Liver (tissue), 9 donors: ENCODE measurements around the gene RALGPS1. TPM values are rescaled to one million over a fixed set of nuclear protein-coding genes. Genes with fewer than 3 reads are reported as not detected.

ENCODE experiments used
- DNase-seq: peaks from one replicate; pipeline ENCODE4 v3.0.0-alpha.2; 2017; ENCODE audit warnings: low spot score
- H3K27ac ChIP-seq, 2 donors: one replicate each; pipeline ENCODE4 v1.7.0; 2013; ENCODE audit warnings: inconsistent platforms in 2 of 2, low read length in 2 of 2, control low read depth in 1 of 2, low read depth in 1 of 2, mild to moderate bottlenecking in 1 of 2
- H3K27me3 ChIP-seq, 4 donors: one replicate each; pipeline versions ENCODE4 v1.6.1 to v1.7.0; 2013; ENCODE audit warnings: low read length in 3 of 4, inconsistent platforms in 1 of 4, mild to moderate bottlenecking in 1 of 4, moderate library complexity in 1 of 4; ENCODE audit not compliant: control insufficient read depth in 4 of 4, insufficient read depth in 4 of 4
- H3K36me3 ChIP-seq, 4 donors: one replicate each; pipeline versions ENCODE4 v1.6.1 to v1.7.0; 2013; ENCODE audit warnings: low read length in 3 of 4, mild to moderate bottlenecking in 3 of 4, low read depth in 1 of 4, moderate library complexity in 1 of 4; ENCODE audit not compliant: control insufficient read depth in 4 of 4, insufficient read depth in 3 of 4
- H3K4me1 ChIP-seq, 4 donors: one replicate each; pipeline versions ENCODE4 v1.6.1 to v1.7.0; 2013; ENCODE audit warnings: low read length in 3 of 4, mild to moderate bottlenecking in 3 of 4, moderate library complexity in 1 of 4; ENCODE audit not compliant: control insufficient read depth in 4 of 4, insufficient read depth in 4 of 4
- H3K4me3 ChIP-seq, 3 donors: one replicate each; pipeline versions ENCODE4 v1.6.1 to v1.7.0; 2013; ENCODE audit warnings: low read length in 3 of 3, control low read depth in 1 of 3, low read depth in 1 of 3, mild to moderate bottlenecking in 1 of 3
- H3K9ac ChIP-seq, 2 donors: one replicate each; pipeline ENCODE4 v1.7.0; 2013; ENCODE audit warnings: low read length in 2 of 2, mild to moderate bottlenecking in 2 of 2, moderate library complexity in 2 of 2, control low read depth in 1 of 2, low read depth in 1 of 2
- H3K9me3 ChIP-seq, 4 donors: one replicate each; pipeline versions ENCODE4 v1.6.1 to v1.7.0; 2013; ENCODE audit warnings: low read length in 3 of 4; ENCODE audit not compliant: control insufficient read depth in 4 of 4
- CTCF ChIP-seq: fragments of 150-350 bp; IDR thresholded peaks from 2 replicates; pipeline ENCODE4 v1.5.1; 2017; ENCODE audit warnings: improper control_type of control experiment, low read depth, low read length; ENCODE audit not compliant: missing input control
- EGR1 ChIP-seq, 2 donors: IDR thresholded peaks; 2 replicates each; pipeline ENCODE4 v1.6.1; 2016 to 2018; ENCODE audit warnings: antibody characterized with exemption in 2 of 2, low read depth in 2 of 2
- FOXA1 ChIP-seq: IDR thresholded peaks from 2 replicates; pipeline ENCODE4 v1.6.1; 2016; ENCODE audit warnings: antibody characterized with exemption
- FOXA2 ChIP-seq: IDR thresholded peaks from 2 replicates; pipeline ENCODE4 v1.6.1; 2016; ENCODE audit warnings: antibody characterized with exemption
- GABPA ChIP-seq, 2 donors: IDR thresholded peaks in 1 of 2; conservative IDR thresholded peaks in 1 of 2; 2 replicates each; pipeline ENCODE4 v1.6.1; 2016; ENCODE audit warnings: antibody characterized with exemption in 2 of 2, mild to moderate bottlenecking in 1 of 2, moderate library complexity in 1 of 2
- HNF4A ChIP-seq, 2 donors: conservative IDR thresholded peaks; 2 replicates each; pipeline ENCODE4 v1.6.1; 2016; ENCODE audit warnings: antibody characterized with exemption in 2 of 2, mild to moderate bottlenecking in 2 of 2
- HNF4G ChIP-seq: IDR thresholded peaks from 2 replicates; pipeline ENCODE4 v1.6.1; 2016; ENCODE audit warnings: antibody characterized with exemption
- JUND ChIP-seq, 2 donors: IDR thresholded peaks; 2 replicates each; pipeline ENCODE4 v1.6.1; 2016; ENCODE audit warnings: antibody characterized with exemption in 2 of 2
- NR2F2 ChIP-seq: IDR thresholded peaks from 2 replicates; pipeline ENCODE4 v1.6.1; 2016; ENCODE audit warnings: antibody characterized with exemption
- RAD21 ChIP-seq, 2 donors: IDR thresholded peaks; 2 replicates each; pipeline ENCODE4 v1.6.1; 2016; ENCODE audit warnings: antibody characterized with exemption in 2 of 2, mild to moderate bottlenecking in 2 of 2
- RXRA ChIP-seq, 2 donors: IDR thresholded peaks; 2 replicates each; pipeline ENCODE4 v1.6.1; 2017 to 2018; ENCODE audit warnings: antibody characterized with exemption in 2 of 2, mild to moderate bottlenecking in 1 of 2
- SP1 ChIP-seq: IDR thresholded peaks from 2 replicates; pipeline ENCODE4 v1.6.1; 2018; ENCODE audit warnings: antibody characterized with exemption, mild to moderate bottlenecking
- TAF1 ChIP-seq: conservative IDR thresholded peaks from 2 replicates; pipeline ENCODE4 v1.6.1; 2016; ENCODE audit warnings: antibody characterized with exemption, mild to moderate bottlenecking
- YY1 ChIP-seq: IDR thresholded peaks from 2 replicates; pipeline ENCODE4 v1.6.1; 2016; ENCODE audit warnings: antibody characterized with exemption, mild to moderate bottlenecking
- WGBS: extraction: QIAGEN DNeasy Blood & Tissue Kit; methylation state at CpG from one replicate; pipeline ENCODE4 v1.1.7; 2013; 5-methylcytosine and 5-hydroxymethylcytosine counted together
- polyA plus RNA-seq, 2 donors: library from polyadenylated mRNA; stranded (reverse) in 1 of 2; unstranded in 1 of 2; fragments of 200-250 nt in 1 of 2; fragments of >200 nt in 1 of 2; fragmentation: Nextera tagmentation in 1 of 2; extraction: Ambion mirVana in 1 of 2; gene quantifications; one replicate each; pipeline versions ENCODE4 v1.2.1 to v1.2.3, GENCODE V29; 2013 to 2015
- total RNA-seq, 2 donors: library from RNA; depleted of rRNA; stranded (reverse); fragments of >200 nt; gene quantifications; one replicate each; pipeline ENCODE4 v1.2.3, GENCODE V29; 2014
- TF ChIP-seq, protein P1 (sequence below): IDR thresholded peaks from 2 replicates; pipeline ENCODE4 v1.6.1; 2016; ENCODE audit warnings: antibody characterized with exemption
- TF ChIP-seq, protein P2 (sequence below): IDR thresholded peaks from 2 replicates; pipeline ENCODE4 v1.6.1; 2016; ENCODE audit warnings: antibody characterized with exemption, mild to moderate bottlenecking
- TF ChIP-seq, protein P3 (sequence below): IDR thresholded peaks from 2 replicates; pipeline ENCODE4 v1.6.1; 2016; ENCODE audit warnings: antibody characterized with exemption
- TF ChIP-seq, protein P4 (sequence below): IDR thresholded peaks from 2 replicates; pipeline ENCODE4 v1.6.1; 2016; ENCODE audit warnings: antibody characterized with exemption
- donor health status: healthy.
- donor health status: healthy.
- donor health status: healthy.
- donor health status: healthy.
- donor health status: healthy.

The RALGPS1 gene
- total and polyA plus RNA-seq, 4 donors, result 1.4 to 2.7 (median 2.0) TPM

DNA sequence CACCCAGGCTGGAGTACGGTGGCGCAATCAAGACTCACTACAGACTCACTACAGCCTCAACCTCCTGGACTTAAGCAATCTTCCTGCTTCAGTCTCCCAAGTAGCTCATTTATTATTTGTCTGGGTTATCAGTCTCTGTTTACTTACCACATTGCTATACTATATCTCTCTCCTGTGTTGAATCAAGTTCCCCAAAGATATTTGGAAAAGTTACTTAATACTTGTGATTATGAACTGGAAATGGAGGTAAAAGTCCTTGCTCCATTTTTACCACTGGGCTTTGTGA lies 152.2 kb downstream of the RALGPS1 start:
- Histone ChIP-seq H3K4me3 (no peak overlapping the region), H3K27me3 (no peaks in the 10 kb centered on the region), H3K4me1 (no peaks in the 10 kb centered on the region), H3K27ac (no peak overlapping the region), H3K9me3 (no peaks in the 10 kb centered on the region), H3K36me3 (no peaks in the 10 kb centered on the region), H3K9ac (no peak overlapping the region)
- no peak for TF ChIP-seq HNF4A (conservative IDR thresholded peaks at IDR 0.05)
- TF ChIP-seq NR2F2, result no peak
- TF ChIP-seq TAF1, result no peak
- no peak for TF ChIP-seq FOXA2
- TF ChIP-seq, protein P1, sequence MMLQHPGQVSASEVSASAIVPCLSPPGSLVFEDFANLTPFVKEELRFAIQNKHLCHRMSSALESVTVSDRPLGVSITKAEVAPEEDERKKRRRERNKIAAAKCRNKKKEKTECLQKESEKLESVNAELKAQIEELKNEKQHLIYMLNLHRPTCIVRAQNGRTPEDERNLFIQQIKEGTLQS, result no peak
- no peak for TF ChIP-seq HNF4G
- TF ChIP-seq JUND (IDR thresholded peaks at IDR 0.05), result no peak
- no peak for TF ChIP-seq YY1
- TF ChIP-seq EGR1 (IDR thresholded peaks at IDR 0.05; ENCODE audit: low read depth in 2 of 2), result no peak
- no peak for TF ChIP-seq RXRA (IDR thresholded peaks at IDR 0.05)
- TF ChIP-seq CTCF, result no peak
- TF ChIP-seq SP1, result no peak
- TF ChIP-seq RAD21 (IDR thresholded peaks at IDR 0.05), result no peak
- TF ChIP-seq, protein P2, sequence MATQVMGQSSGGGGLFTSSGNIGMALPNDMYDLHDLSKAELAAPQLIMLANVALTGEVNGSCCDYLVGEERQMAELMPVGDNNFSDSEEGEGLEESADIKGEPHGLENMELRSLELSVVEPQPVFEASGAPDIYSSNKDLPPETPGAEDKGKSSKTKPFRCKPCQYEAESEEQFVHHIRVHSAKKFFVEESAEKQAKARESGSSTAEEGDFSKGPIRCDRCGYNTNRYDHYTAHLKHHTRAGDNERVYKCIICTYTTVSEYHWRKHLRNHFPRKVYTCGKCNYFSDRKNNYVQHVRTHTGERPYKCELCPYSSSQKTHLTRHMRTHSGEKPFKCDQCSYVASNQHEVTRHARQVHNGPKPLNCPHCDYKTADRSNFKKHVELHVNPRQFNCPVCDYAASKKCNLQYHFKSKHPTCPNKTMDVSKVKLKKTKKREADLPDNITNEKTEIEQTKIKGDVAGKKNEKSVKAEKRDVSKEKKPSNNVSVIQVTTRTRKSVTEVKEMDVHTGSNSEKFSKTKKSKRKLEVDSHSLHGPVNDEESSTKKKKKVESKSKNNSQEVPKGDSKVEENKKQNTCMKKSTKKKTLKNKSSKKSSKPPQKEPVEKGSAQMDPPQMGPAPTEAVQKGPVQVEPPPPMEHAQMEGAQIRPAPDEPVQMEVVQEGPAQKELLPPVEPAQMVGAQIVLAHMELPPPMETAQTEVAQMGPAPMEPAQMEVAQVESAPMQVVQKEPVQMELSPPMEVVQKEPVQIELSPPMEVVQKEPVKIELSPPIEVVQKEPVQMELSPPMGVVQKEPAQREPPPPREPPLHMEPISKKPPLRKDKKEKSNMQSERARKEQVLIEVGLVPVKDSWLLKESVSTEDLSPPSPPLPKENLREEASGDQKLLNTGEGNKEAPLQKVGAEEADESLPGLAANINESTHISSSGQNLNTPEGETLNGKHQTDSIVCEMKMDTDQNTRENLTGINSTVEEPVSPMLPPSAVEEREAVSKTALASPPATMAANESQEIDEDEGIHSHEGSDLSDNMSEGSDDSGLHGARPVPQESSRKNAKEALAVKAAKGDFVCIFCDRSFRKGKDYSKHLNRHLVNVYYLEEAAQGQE, result no peak
- no peak for TF ChIP-seq FOXA1
- TF ChIP-seq, protein P3, sequence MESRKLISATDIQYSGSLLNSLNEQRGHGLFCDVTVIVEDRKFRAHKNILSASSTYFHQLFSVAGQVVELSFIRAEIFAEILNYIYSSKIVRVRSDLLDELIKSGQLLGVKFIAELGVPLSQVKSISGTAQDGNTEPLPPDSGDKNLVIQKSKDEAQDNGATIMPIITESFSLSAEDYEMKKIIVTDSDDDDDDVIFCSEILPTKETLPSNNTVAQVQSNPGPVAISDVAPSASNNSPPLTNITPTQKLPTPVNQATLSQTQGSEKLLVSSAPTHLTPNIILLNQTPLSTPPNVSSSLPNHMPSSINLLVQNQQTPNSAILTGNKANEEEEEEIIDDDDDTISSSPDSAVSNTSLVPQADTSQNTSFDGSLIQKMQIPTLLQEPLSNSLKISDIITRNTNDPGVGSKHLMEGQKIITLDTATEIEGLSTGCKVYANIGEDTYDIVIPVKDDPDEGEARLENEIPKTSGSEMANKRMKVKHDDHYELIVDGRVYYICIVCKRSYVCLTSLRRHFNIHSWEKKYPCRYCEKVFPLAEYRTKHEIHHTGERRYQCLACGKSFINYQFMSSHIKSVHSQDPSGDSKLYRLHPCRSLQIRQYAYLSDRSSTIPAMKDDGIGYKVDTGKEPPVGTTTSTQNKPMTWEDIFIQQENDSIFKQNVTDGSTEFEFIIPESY, result no peak
- TF ChIP-seq, protein P4, sequence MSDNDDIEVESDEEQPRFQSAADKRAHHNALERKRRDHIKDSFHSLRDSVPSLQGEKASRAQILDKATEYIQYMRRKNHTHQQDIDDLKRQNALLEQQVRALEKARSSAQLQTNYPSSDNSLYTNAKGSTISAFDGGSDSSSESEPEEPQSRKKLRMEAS, result no peak
- TF ChIP-seq GABPA (IDR thresholded peaks at IDR 0.05 in 1 of 2, conservative IDR thresholded peaks at IDR 0.05 in 1 of 2), result no peak
- 90% methylated on average over 2 of the region's 2 CpGs for WGBS
- no peak for DNase-seq
